NCI-H345 (cell line): ENCODE measurements around the gene UBE2E2.

Experiments used
- DNase-seq: peaks from one replicate; lab custom pipeline; 2025; lab: John Stamatoyannopoulos, UW

Gene UBE2E2

GRCh38 chr3:23620638-23621015 lies 417.5 kb downstream of the UBE2E2 start:
- DNase-seq: no peak

- no peak for DNase-seq
Observed at GRCh38 chr3:23623844-23624243, 420.7 kb downstream of the UBE2E2 start.

- no peak for DNase-seq
Observed at GRCh38 chr3:23624305-23624704, 421.2 kb downstream of the UBE2E2 start.

GRCh38 chr3:23626442-23626841 lies 423.3 kb downstream of the UBE2E2 start:
- DNase-seq: no peak

- DNase-seq: peak; percentile 36
Observed at GRCh38 chr3:23629181-23629894, 426.2 kb downstream of the UBE2E2 start.

- DNase-seq: no peak
Observed at GRCh38 chr3:23633261-23633960, 430.3 kb downstream of the UBE2E2 start.

- no peak for DNase-seq
Observed at GRCh38 chr3:23637339-23637738, 434.2 kb downstream of the UBE2E2 start.

- DNase-seq: no peak
Observed at GRCh38 chr3:23640471-23641146, 437.5 kb downstream of the UBE2E2 start.
